Stimulated activated CD8-positive, alpha-beta memory T cell treated with anti-CD3 and anti-CD28 coated beads, Interleukin-15, amount 100 ng/mL, for 4 hours (primary cell): ENCODE data around the gene BASP1.
"Not testable (repeated sequence)": the region's sequence is repeated elsewhere in the genome, so short reads cannot be mapped to it uniquely, and the experiment has no call there.

Experiments used
- DNase-seq, 2 donors: peaks; one replicate each; pipeline ENCODE4 v3.0.0-alpha.2; 2020; ENCODE audit warnings: low read depth in 2 of 2

The BASP1 gene

DNA sequence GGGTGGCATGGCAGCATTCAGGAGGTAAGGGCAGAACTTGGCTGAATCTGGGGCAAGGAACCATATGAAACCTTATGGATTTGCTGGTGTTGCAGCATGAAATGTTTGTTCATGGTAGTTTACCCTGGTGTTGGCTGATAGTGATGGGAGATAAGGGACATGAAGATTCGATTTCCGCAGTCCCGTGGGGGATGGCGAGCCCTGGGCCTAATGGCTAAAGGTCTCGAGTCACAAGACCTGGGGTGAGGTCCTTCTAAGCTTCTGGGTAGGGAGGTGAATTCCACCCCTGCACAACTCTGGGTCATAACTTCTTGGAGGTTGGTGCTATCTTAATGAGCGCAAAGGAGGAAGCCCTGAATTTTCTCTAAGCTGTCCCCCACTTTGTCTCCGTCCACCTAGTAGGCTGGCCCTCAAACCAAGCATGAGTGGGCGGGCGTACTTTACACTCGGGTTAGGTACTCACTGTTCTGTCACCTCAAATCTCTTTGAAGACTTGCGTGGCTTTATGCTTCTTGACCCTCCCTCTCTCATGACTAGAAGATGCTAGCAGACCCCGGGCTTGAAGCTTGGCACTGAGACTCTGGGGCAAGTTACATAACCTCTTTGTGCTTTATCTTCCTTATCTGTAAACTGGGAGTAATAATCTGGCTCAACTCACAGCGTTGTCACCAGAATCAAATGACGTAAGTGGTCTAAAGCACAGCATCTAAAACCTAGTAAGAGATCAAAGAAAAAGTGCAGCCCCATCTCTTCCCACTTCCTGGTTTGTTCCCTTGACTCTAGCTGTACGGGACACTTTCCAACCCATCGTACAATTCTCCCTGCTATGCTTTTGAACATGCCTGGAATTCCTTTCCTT lies 72.5 kb downstream of the BASP1 start:
- no peak for DNase-seq

GRCh38 chr5:17290540-17290974 lies 73.1 kb downstream of the BASP1 start:
- no peak for DNase-seq

GRCh38 chr5:17292434-17293015 lies 75.1 kb downstream of the BASP1 start:
- DNase-seq = no peak

DNA sequence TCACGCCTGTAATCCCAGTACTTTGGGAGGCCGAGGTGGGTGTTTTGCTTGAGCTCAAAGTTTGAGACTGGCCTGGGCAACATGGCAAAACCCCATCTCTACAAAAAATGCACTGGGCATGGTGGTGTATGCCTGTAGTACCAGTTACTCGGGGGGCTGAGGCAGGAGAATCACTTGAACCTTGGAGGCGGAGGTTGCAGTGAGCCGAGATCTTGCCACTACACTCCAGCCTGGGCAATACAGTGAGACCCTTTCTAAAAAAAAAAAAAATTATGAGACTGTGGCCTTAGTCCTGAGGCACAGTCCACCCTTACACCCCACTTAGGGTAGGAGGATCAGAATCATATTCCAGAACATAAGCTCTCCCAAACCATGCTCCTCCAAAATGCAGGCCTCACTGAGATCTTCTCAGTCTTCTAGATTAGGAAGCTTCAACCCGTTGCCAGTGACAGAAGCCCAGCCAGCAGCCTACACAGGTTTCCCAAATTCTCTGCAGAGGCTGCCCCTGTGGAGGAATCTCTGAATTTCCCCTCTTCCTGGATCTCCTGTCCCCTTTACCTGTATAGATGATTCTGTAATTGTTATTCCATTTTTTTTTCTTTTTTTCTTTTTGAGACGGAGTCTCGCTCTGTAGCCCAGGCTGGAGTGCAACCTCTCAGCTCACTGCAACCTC lies 77.3 kb downstream of the BASP1 start:
- DNase-seq = no peak

DNA sequence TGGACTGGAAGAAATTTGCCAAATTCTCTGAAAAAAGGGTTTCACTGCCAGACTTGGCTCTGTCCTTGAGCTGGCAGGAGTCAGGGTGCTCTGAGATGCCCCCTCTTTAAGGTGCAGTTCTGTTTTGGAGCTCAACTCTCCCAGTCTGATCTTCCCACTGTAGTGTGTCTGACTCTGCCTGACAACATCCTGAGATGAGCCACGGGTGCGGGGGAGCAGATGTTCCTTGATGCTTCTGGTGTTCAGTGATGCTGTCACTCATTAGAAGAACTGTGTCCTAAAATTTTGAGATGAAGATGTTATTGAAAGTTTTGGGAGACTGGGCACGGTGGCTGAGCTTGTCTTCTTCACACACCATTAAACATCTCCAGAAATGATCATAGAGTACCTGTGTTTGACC lies 78.2 kb downstream of the BASP1 start:
- no peak for DNase-seq

GRCh38 chr5:17302106-17302505 lies 84.7 kb downstream of the BASP1 start:
- DNase-seq = no peak

GRCh38 chr5:17302604-17303003 lies 85.2 kb downstream of the BASP1 start:
- DNase-seq = no peak

DNA sequence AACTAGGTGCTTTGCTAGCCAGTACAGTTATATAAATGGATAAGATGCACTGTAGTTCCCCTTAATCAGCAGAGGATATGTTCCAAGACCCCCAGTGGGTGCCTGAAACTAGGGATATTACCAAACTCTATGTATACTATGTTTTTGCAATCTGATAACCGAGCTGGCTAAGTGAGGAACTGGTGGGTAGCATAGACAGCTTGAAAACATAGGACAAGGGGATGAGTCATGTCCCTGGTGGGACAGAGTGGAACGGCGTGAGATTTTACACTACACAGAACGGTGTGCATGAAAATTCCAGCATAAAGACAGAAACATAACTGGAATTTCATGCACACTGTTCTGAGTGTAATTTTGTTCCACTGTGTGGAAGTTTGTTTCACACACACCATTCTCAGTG lies 86.9 kb downstream of the BASP1 start:
- no peak for DNase-seq

- DNase-seq = no peak
Measured at GRCh38 chr5:17305017-17305416, 87.6 kb downstream of the BASP1 start.

DNA sequence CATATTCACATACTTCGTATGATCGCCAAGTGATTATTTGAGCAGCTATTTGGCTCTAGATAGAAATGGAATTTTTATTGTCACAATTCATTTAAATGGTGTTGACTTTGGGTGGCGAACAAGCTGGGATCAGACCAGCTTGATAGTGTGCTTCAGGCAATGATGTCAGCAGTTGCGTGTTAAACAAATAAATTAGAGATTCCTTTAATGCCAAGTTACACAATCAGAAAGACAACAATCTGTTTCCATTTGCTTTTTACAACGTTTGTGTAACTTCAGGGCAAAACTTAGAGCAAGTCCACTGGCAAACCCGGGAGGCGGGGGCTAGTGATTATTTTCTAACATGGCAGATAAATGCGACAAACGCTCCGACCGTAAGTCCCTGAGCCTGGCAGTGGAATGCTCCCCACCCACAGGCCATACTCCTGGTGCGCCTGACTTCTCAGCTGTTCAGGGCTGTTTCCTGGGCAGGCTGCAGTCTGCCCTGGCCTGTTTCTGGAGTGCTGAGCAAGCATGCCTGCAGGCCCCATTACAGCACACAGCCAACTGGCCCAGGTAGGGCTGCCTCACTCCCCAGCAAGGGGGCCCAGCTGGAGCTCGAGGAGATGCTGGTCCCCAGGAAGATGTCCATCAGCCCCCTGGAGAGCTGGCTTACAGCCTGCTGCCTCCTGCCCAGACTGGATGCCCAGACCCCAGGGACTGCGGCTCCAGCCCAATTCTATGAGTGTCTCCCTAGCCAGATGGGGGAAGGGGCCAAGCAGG lies 88.7 kb downstream of the BASP1 start:
- DNase-seq = no peak

- no peak for DNase-seq
Measured at GRCh38 chr5:17306726-17307091, 89.3 kb downstream of the BASP1 start.

- not testable (repeated sequence) for DNase-seq
Measured at GRCh38 chr5:17307440-17307839, 90.0 kb downstream of the BASP1 start.

GRCh38 chr5:17308326-17309065 lies 91.1 kb downstream of the BASP1 start:
- DNase-seq = no peak

GRCh38 chr5:17309462-17309861 lies 92.0 kb downstream of the BASP1 start:
- no peak for DNase-seq

DNA sequence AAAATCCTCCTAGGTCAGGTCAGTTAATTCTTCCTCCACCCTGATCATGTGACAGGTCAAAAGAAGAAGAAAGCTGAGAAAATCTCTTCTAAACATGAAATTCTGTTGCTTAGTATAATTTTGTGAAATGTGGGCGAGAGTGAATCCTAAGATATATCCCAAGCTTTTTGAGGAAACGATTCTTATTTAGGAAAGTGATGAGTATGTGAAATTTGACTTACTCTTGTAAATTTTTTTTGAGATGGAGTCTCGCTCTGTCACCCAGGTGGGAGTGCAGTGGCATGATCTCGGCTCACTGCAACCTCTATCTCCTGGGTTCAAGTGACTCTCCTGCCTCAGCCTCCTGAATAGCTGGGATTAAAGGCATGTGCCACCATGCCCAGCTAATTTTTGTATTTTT lies 93.1 kb downstream of the BASP1 start:
- not testable (repeated sequence) for DNase-seq

- not testable (repeated sequence) for DNase-seq
Measured at GRCh38 chr5:17311811-17312210, 94.4 kb downstream of the BASP1 start.

- no peak for DNase-seq
Measured at GRCh38 chr5:17312358-17312757, 94.9 kb downstream of the BASP1 start.

DNA sequence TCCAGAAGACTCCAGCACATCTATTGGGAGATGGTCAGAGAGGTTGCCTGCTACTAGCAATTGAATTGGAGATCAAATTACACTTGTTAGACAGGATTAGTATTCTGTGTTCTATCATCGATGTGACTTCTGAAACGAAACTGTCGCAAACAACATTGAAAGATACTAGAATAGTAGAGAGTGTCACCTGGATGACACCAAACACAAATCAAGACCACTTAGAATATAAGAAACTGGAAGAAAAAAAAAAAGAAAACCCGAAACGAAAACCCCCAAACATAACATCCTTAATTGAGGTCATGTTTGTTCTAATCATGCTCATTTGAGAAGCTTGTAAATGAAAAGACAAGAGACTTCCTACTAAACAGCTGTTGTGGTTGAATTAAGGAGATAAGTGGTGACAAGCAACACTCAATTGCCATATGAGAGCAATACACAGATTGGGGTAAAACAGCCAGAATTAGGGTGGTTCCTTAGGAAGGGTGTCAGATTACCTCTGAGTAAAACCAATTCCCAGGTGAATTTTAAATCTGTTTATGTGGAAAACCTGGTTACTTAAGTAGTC lies 97.6 kb downstream of the BASP1 start:
- DNase-seq = no peak

GRCh38 chr5:17315710-17316221 lies 98.3 kb downstream of the BASP1 start:
- DNase-seq = no peak

DNA sequence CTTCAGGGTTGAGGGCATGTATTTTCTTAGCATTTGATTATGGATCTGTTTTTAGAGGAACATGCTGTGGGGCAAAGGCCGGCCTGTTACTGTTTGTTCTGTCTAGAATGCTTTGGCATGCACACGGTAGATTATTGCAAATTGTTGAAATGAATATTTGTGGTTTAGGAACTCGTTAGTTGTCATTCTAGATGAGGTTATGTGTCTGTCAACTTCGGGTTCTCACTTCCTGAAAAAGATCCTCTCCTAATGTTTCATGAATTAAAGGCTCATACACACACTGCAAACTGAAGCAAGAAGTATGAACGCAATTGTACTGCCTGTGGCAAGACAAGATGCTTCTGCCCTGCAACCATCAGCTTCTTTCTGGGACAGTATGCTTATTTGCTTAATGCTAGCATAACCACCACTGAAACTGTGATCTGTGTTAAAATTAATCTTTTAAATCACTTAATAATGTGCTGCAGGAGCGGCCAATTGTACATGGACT lies 99.6 kb downstream of the BASP1 start:
- no peak for DNase-seq

- no peak for DNase-seq
Measured at GRCh38 chr5:17317473-17317872, 100.0 kb downstream of the BASP1 start.
